CD4-positive, alpha-beta T cell (primary cell): ENCODE measurements around the gene KLK4. TPM values are rescaled to one million over a fixed set of nuclear protein-coding genes. Genes with fewer than 3 reads are reported as not detected.

Experiments used
- ATAC-seq: fragments of 200-7000 bp; cut with Tn5 transposase; one replicate; pipeline ENCODE4 v1.10.0; 2022; ENCODE audit warnings: mild to moderate bottlenecking; ENCODE audit not compliant: poor library complexity
- CTCF ChIA-PET: fragments of 350-600 bp; sonication (Branson Sonifier 250); formaldehyde crosslinking; loops from one replicate; lab custom pipeline; 2021; ENCODE audit warnings: antibody characterized with exemption, inconsistent platforms; lab: Charles Lee
- POLR2A ChIA-PET: fragments of 350-600 bp; sonication (Branson Sonifier 250); formaldehyde crosslinking; loops from one replicate; lab custom pipeline; 2021; ENCODE audit warnings: antibody characterized with exemption, inconsistent platforms; lab: Charles Lee
- DNase-seq, 14 experiments: peaks; one replicate each; pipeline ENCODE4 v3.0.0-alpha.2; 2013 to 2020; ENCODE audit warnings: mixed read lengths in 2 of 14
- H3K27ac ChIP-seq, 2 donors: one replicate each; pipeline versions ENCODE4 v1.5.1 to v1.7.0; 2013; ENCODE audit warnings: low read length in 2 of 2, low read depth in 1 of 2, mild to moderate bottlenecking in 1 of 2
- H3K27me3 ChIP-seq, 2 experiments: 1 replicate in 1 of 2; 2 replicates in 1 of 2; pipeline versions ENCODE4 v1.6.1 to v1.7.0; 2013; ENCODE audit warnings: low read length in 2 of 2, control low read depth in 1 of 2, mild to moderate bottlenecking in 1 of 2, moderate library complexity in 1 of 2; ENCODE audit not compliant: insufficient read depth in 2 of 2, control insufficient read depth in 1 of 2
- H3K36me3 ChIP-seq: one replicate; pipeline ENCODE4 v1.6.1; 2013; ENCODE audit warnings: low read length, control low read depth; ENCODE audit not compliant: insufficient read depth
- H3K4me1 ChIP-seq: one replicate; pipeline ENCODE4 v1.6.1; 2013; ENCODE audit warnings: low read length, control low read depth; ENCODE audit not compliant: insufficient read depth
- H3K4me3 ChIP-seq: one replicate; pipeline ENCODE4 v1.5.1; 2013; ENCODE audit warnings: mild to moderate bottlenecking, low read length, moderate library complexity
- H3K9me3 ChIP-seq, 2 experiments: 1 replicate in 1 of 2; 2 replicates in 1 of 2; pipeline versions ENCODE4 v1.6.1 to v1.7.0; 2013; ENCODE audit warnings: low read length in 2 of 2, mild to moderate bottlenecking in 2 of 2, control low read depth in 1 of 2, moderate library complexity in 1 of 2; ENCODE audit not compliant: control insufficient read depth in 1 of 2, insufficient read depth in 1 of 2
- H3K27ac Mint-ChIP-seq: one replicate; pipeline ENCODE4 v1.8.0; 2020; ENCODE audit warnings: mixed read lengths
- H3K27me3 Mint-ChIP-seq: one replicate; pipeline ENCODE4 v1.8.0; 2021; ENCODE audit warnings: mixed read lengths
- H3K36me3 Mint-ChIP-seq: one replicate; pipeline ENCODE4 v1.8.0; 2021; ENCODE audit warnings: low read depth, mixed read lengths
- H3K4me1 Mint-ChIP-seq: one replicate; pipeline ENCODE4 v1.8.0; 2021; ENCODE audit warnings: low read depth, mixed read lengths
- H3K4me3 Mint-ChIP-seq: one replicate; pipeline ENCODE4 v1.8.0; 2020; ENCODE audit warnings: mild to moderate bottlenecking, mixed read lengths
- H3K9me3 Mint-ChIP-seq: one replicate; pipeline ENCODE4 v1.8.0; 2020; ENCODE audit warnings: mixed read lengths
- CTCF ChIP-seq: fragments of 200-600 bp; IDR thresholded peaks from one replicate; pipeline ENCODE4 v1.8.0; 2022; ENCODE audit warnings: antibody characterized with exemption, mild to moderate bottlenecking
- intact Hi-C, 2 experiments: fragments of 100-400 bp; cut with DNase I in 1 of 2; cut with micrococcal nuclease in 1 of 2; formaldehyde crosslinking; loops; one replicate each; pipeline versions ENCODE4 v1.15.1 to v1.9.0; 2023 to 2025; cut with DNase I, micrococcal nuclease
- polyA plus RNA-seq, 2 donors: library from polyadenylated mRNA; unstranded; fragments of 120-200 nt; gene quantifications; one replicate each; pipeline ENCODE4 v1.2.1, GENCODE V29; 2013
- total RNA-seq, 174 experiments: library from RNA in 2 of 174; stranded (reverse) in 2 of 174; gene quantifications; one replicate each; pipeline ENCODE4 v1.2.3 and lab custom pipeline; 2021 to 2026

KLK4 gene
- not detected for total RNA-seq
- not detected for polyA plus RNA-seq (2013, experiment 1 of 2)
- polyA plus RNA-seq (2013, experiment 2 of 2): not detected
- 0 to 0.16 (median 0) reads per million in 172 experiments for total RNA-seq (lab: John Stamatoyannopoulos, UW)

- Histone ChIP-seq H3K4me3 (no peak within 1 kb of the TSS), H3K27ac (no peak within 1 kb of the TSS), H3K27me3 (peaks cover 28 to 63% of the 10 kb centered on the region in 2 experiments), H3K9me3 (peaks cover 0 to 26% of the 10 kb centered on the region in 2 experiments), H3K36me3 (no peaks in the 10 kb centered on the region), H3K4me1 (peaks cover 8% of the 10 kb centered on the region)
- H3K4me1 Mint-ChIP-seq: peaks cover 8% of the 10 kb centered on the region
- DNase-seq: no peak
- TF ChIP-seq CTCF: no peak
- ChIA-PET POLR2A (no interaction called here), CTCF (no interaction called here)
- no peak for ATAC-seq
- no peak within 1 kb of the TSS for H3K4me3 Mint-ChIP-seq
- intact Hi-C loops: no loop called here
- no peak within 1 kb of the TSS for H3K27ac Mint-ChIP-seq
- no peaks in the 10 kb centered on the region for H3K36me3 Mint-ChIP-seq
- H3K9me3 Mint-ChIP-seq: no peaks in the 10 kb centered on the region
- peaks cover 6% of the 10 kb centered on the region for H3K27me3 Mint-ChIP-seq
These were observed at the start of gene KLK4 for GRCh38 chr19:50911206-50912101. TSS of gene KLK4 (minus strand) at chr19:50911395. CDS start at chr19:50910738, 657 bp downstream.

GRCh38 chr19:50959731-50960500, 48.7 kb upstream of the KLK4 start:
- intact Hi-C loops: no loop called here
- H3K4me3 Mint-ChIP-seq: no peak overlapping the region
- Histone ChIP-seq H3K36me3 (no peaks in the 10 kb centered on the region), H3K9me3 (peaks cover 0 to 13% of the 10 kb centered on the region in 2 experiments), H3K27ac (no peak overlapping the region), H3K27me3 (peaks cover 6 to 11% of the 10 kb centered on the region in 2 experiments), H3K4me1 (no peaks in the 10 kb centered on the region), H3K4me3 (no peak overlapping the region)
- TF ChIP-seq CTCF: no peak
- ChIA-PET CTCF (no interaction called here), POLR2A (no interaction called here)
- H3K4me1 Mint-ChIP-seq: no peaks in the 10 kb centered on the region
- H3K27me3 Mint-ChIP-seq: peaks cover 53% of the 10 kb centered on the region
- H3K36me3 Mint-ChIP-seq: peaks cover 4% of the 10 kb centered on the region
- H3K27ac Mint-ChIP-seq: no peak overlapping the region
- ATAC-seq (no peak), DNase-seq (no peak)
- H3K9me3 Mint-ChIP-seq: peaks cover 18% of the 10 kb centered on the region

- ChIA-PET POLR2A (no interaction called here), CTCF (no interaction called here)
- Histone ChIP-seq H3K27me3 (peaks cover 6 to 8% of the 10 kb centered on the region in 2 experiments), H3K4me3 (no peak overlapping the region), H3K36me3 (no peaks in the 10 kb centered on the region), H3K27ac (no peak overlapping the region), H3K9me3 (peaks cover 0 to 7% of the 10 kb centered on the region in 2 experiments), H3K4me1 (no peaks in the 10 kb centered on the region)
- TF ChIP-seq CTCF: no peak
- intact Hi-C loops: no loop called here
- peaks cover 49% of the 10 kb centered on the region for H3K27me3 Mint-ChIP-seq
- H3K4me3 Mint-ChIP-seq: no peak overlapping the region
- H3K36me3 Mint-ChIP-seq: peaks cover 4% of the 10 kb centered on the region
- H3K9me3 Mint-ChIP-seq: peaks cover 9% of the 10 kb centered on the region
- H3K4me1 Mint-ChIP-seq: no peaks in the 10 kb centered on the region
- no peak overlapping the region for H3K27ac Mint-ChIP-seq
- ATAC-seq (no peak), DNase-seq (no peak)
These were observed 46.4 kb upstream of the KLK4 start for GRCh38 chr19:50957587-50957986.
